ENCODE measurements around the gene EPHB2. TPM values are rescaled to one million over a fixed set of nuclear protein-coding genes. Genes with fewer than 3 reads are reported as not detected.

EPHB2 gene
- total RNA-seq, 1 donor from 2014 or later = 22.8 TPM

GRCh38 chr1:22868331-22868730, 157.7 kb downstream of the EPHB2 start:
- DNase-seq (ENCODE audit: low spot score in 2 of 2) (no peak), FAIRE-seq (no peak)

- no peak for FAIRE-seq
- no peak for DNase-seq (ENCODE audit: low spot score in 2 of 2)
Measured at GRCh38 chr1:22869325-22869724, 158.7 kb downstream of the EPHB2 start.

- FAIRE-seq = no peak
- DNase-seq (ENCODE audit: low spot score in 2 of 2) = no peak
Measured at GRCh38 chr1:22870201-22870871, 159.7 kb downstream of the EPHB2 start.

- no peak for FAIRE-seq
Measured at GRCh38 chr1:22872981-22873664, 162.5 kb downstream of the EPHB2 start.

GRCh38 chr1:22874785-22875184, 164.1 kb downstream of the EPHB2 start:
- no peak for DNase-seq (ENCODE audit: low spot score in 2 of 2)
- no peak for FAIRE-seq

More at GRCh38 chr1:22872981-22873664, 162.5 kb downstream of the EPHB2 start:
- no peak for DNase-seq (ENCODE audit: low spot score in 2 of 2)

GRCh38 chr1:22875241-22875640, 164.6 kb downstream of the EPHB2 start:
- FAIRE-seq (no peak), DNase-seq (ENCODE audit: low spot score in 2 of 2) (no peak)

- DNase-seq (ENCODE audit: low spot score in 2 of 2) (no peak), FAIRE-seq (no peak)
Measured at GRCh38 chr1:22875841-22876240, 165.2 kb downstream of the EPHB2 start.

GRCh38 chr1:22876359-22877111, 165.9 kb downstream of the EPHB2 start:
- DNase-seq (ENCODE audit: low spot score in 2 of 2) (peak in 1 of 2 donors; percentile 35), FAIRE-seq (no peak)

GRCh38 chr1:22877112-22877915, 166.7 kb downstream of the EPHB2 start:
- FAIRE-seq (no peak), DNase-seq (ENCODE audit: low spot score in 2 of 2) (no peak)

GRCh38 chr1:22877980-22878379, 167.3 kb downstream of the EPHB2 start:
- FAIRE-seq (no peak), DNase-seq (ENCODE audit: low spot score in 2 of 2) (no peak)

- FAIRE-seq (no peak), DNase-seq (ENCODE audit: low spot score in 2 of 2) (no peak)
Measured at GRCh38 chr1:22878626-22879025, 168.0 kb downstream of the EPHB2 start.

GRCh38 chr1:22879445-22879844, 168.8 kb downstream of the EPHB2 start:
- FAIRE-seq = no peak

GRCh38 chr1:22880174-22880601, 169.5 kb downstream of the EPHB2 start:
- FAIRE-seq = no peak
- DNase-seq (ENCODE audit: low spot score in 2 of 2) = no peak

More at GRCh38 chr1:22879445-22879844, 168.8 kb downstream of the EPHB2 start:
- DNase-seq (ENCODE audit: low spot score in 2 of 2) = no peak

- DNase-seq (ENCODE audit: low spot score in 2 of 2) (no peak), FAIRE-seq (no peak)
Measured at GRCh38 chr1:22883406-22883805, 172.8 kb downstream of the EPHB2 start.

GRCh38 chr1:22884806-22885530, 174.3 kb downstream of the EPHB2 start:
- no peak for FAIRE-seq
- DNase-seq (ENCODE audit: low spot score in 2 of 2) = no peak

- FAIRE-seq (no peak), DNase-seq (ENCODE audit: low spot score in 2 of 2) (no peak)
Measured at GRCh38 chr1:22886211-22886610, 175.6 kb downstream of the EPHB2 start.

GRCh38 chr1:22887491-22887890, 176.9 kb downstream of the EPHB2 start:
- FAIRE-seq (no peak), DNase-seq (ENCODE audit: low spot score in 2 of 2) (no peak)

- DNase-seq (ENCODE audit: low spot score in 2 of 2) (no peak), FAIRE-seq (no peak)
Measured at GRCh38 chr1:22888320-22889075, 177.9 kb downstream of the EPHB2 start.

GRCh38 chr1:22889213-22889827, 178.7 kb downstream of the EPHB2 start:
- FAIRE-seq (no peak), DNase-seq (ENCODE audit: low spot score in 2 of 2) (peak; percentile 46 to 64)

Measured in frontal cortex (tissue), 4 donors.